Left renal pelvis (tissue), 4 donors: Measurements from ENCODE around the gene FOXM1. TPM values are rescaled to one million over a fixed set of nuclear protein-coding genes. Genes with fewer than 3 reads are reported as not detected.
"Not testable (repeated sequence)": the region's sequence is repeated elsewhere in the genome, so short reads cannot be mapped to it uniquely, and the experiment has no call there.

Source experiments
- DNase-seq, 4 donors: peaks; one replicate each; pipeline ENCODE4 v3.0.0-alpha.2; 2013; ENCODE audit warnings: low read depth in 4 of 4, low spot score in 3 of 4
- polyA plus RNA-seq, 4 donors: library from polyadenylated mRNA; unstranded; fragments of 120-200 nt; gene quantifications; one replicate each; pipeline ENCODE4 v1.2.1, GENCODE V29; 2013; ENCODE audit not compliant: insufficient read length in 4 of 4

The FOXM1 gene
- polyA plus RNA-seq, 4 donors, result 29.1 to 36.2 (median 31.2) TPM

DNA sequence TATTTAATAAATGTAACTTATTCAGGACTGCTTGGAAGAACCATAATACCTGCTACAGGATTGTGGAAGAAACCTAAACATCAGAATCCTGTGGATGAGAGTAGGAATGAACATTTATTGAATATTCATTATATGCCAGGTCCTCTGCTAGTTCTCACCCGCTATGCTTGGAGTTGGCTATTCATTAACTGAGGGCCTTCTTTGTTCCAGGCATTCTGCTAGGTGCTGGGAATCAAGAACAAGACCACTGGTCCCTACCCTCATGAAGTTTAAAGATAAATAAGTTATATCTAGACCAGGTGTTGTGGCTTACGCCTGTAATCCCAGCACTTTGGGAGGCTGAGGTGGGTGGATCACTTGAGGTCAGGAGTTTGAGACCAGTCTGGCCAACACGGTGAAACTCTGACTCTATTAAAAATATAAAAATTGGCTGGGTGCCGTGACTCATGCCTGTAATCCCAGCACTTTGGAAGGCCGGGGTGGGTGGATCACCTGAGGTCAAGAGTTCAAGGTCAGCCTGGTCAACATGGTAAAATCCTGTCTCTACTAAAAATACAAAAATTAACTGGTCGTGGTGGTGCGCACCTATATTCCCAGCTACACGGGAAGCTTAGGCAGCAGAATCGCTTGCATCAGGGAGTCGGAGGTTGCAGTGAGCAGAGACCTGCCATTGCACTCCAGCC is 9.9 kb upstream of the FOXM1 start:
- no peak for DNase-seq

DNA sequence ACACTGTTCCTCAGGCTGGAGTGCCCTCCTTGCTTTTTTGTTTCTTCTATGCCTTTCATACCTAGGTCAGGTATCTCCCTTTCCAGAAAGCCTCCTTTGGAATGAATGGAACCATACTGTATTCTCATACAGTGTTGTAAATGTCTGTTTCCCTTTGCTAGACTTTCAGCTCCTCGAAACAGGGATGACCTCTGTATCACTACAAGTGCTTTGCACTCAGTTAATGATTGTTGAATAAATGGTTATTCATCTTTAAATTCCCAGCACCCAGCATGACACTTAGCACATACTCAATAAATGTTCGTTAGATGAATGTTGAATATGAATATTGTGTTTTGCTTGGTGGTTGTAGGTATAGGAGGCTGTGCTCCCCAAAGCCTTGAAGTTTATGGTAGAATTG is 7.8 kb upstream of the FOXM1 start:
- no peak for DNase-seq

GRCh38 chr12:2879853-2880252 is 2.9 kb upstream of the FOXM1 start:
- DNase-seq, result no peak

DNA sequence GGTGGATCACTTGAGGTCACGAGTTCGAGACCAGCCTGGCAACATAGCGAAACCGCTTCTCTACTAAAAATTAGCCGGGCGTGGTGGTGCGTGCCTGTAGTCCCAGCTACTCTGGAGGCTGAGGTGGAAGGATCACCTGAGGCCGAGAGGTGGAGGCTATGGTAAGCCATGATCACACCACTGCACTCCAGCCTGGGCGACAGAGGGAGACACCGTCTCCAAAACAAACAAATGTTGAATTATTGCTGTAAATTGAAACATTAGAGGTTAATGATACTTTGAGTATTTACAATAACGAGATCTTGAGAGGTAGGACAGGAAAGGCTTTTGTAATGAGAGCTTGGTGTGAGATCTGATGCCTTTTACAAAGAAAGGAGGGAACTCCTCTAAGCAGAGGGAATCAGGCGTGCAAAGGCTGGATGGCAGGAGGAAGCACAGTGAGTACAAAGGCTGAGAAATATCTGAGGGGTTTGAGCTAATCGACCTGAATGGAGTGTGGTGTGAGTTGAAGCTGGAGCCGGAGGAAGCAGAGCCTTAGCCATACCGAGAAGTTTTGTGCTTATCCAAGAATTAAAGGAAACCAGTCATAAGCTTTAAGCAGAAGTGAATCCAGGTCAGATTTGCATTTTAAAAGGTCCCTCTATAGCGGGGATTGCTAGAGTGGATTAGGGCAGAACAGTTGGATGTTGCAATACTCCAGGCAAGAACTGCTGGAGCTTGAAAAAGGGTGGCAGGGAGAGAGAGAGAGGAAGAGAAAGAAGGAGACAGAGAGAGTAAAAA is 1.2 kb upstream of the FOXM1 start:
- DNase-seq, result no peak

DNA sequence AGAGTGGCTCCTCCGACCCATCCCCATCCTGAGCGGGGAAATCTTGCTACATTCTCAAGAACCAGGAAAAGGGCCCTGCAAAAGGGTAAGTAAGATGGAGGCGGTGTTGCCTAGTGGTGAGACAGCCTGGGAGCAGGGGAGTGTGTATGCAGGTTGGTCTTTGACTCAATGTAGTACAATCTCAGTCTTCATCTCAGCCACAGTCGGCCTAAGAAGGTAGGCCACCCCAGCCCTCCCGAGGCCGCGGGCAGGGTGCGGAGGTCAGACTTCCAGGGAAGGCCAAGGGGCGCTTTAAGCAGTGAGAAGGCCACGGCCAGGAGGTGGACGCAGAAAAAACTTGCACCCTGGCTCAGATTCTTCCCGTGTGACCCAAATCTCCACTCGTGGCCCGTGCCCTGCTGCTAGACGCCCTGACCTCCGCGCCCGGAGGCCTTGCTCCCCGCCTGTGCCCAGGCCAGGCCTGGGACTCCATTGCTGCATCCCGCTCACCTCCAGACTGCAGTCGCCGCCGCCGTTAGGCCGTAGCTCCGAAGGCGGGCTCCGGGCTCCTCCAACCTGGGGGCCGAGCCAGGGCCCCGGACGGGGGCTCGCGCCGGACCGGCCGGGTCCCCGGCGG is 435 bp downstream of the FOXM1 start:
- DNase-seq, result no peak

DNA sequence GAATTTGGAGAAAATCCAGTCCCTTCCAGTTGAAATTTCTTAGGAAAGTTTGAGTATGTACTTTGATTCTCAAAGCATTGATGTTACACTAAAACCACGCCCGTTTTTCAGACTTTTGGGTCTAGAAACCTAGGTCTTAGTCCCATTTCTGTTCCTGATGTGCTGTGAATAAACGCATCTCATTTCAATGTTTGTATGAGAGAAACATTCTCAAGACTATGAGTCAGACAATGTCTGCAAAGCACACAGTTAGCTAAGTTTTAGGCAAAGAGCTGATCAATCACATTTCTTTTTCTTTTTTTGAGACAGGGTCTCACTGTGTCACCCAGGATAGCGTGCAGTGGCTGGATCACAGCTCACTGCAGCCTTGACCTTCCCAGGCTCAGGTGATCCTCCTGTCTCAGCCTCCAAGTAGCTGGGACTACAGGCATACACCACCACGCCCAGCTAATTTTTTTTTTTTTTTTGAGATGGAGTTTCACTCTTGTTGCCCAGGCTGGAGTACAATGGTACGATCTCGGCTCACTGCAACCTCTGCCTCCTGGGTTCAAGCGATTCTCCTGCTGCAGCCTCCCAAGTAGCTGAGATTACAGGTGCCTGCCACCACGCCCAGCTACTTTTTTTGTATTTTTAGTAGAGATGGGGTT is 7.9 kb downstream of the FOXM1 start:
- DNase-seq, result not testable (repeated sequence)

GRCh38 chr12:2864198-2864597 is 12.8 kb downstream of the FOXM1 start:
- no peak for DNase-seq

GRCh38 chr12:2863402-2863801 is 13.6 kb downstream of the FOXM1 start:
- not testable (repeated sequence) for DNase-seq

GRCh38 chr12:2862876-2863275 is 14.1 kb downstream of the FOXM1 start:
- no peak for DNase-seq

GRCh38 chr12:2860170-2860569 is 16.8 kb downstream of the FOXM1 start:
- no peak for DNase-seq

DNA sequence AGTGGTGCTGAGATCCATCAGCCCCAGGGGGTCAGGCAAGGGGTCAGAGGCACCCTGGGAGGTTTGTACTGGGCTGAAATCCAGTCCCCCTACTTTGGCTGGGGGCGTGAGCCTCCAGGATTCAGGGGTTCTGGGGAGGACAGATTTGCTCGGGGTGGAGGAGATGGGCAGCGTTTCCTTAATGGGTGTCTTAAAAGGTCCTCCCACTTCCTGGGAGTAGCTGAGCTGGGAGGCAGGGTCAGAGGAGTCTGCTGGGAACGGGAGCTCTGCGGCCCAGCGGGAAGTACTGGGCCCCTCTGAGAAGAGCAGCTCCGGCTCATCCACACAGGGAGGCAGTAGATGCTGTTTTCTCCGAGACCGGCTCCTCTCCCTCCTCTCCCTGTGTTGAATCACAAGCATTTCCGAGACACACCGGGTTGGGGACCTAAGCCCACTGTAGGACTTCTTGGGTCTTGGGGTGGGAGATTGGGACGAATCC is 18.0 kb downstream of the FOXM1 start:
- no peak for DNase-seq

DNA sequence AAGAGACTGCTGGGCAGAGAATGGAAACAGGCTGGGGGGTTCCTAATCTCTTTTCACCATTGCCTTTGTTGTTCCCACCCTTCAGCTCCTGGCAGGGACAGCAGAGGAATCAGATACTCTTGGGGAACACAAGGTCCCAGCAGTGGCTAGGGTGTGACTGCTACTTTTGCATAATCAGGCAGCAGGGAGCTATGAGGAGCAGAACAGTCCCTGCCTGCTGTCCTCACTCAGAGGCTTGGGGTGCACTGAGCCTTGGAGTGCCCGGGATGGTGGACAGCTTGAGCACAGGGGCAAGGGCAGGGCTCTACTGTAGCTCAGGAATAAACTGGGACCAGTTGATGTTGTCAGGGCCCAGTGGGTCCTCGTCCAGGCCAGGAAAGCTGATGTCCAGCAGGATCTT is 18.6 kb downstream of the FOXM1 start:
- DNase-seq, result no peak

DNA sequence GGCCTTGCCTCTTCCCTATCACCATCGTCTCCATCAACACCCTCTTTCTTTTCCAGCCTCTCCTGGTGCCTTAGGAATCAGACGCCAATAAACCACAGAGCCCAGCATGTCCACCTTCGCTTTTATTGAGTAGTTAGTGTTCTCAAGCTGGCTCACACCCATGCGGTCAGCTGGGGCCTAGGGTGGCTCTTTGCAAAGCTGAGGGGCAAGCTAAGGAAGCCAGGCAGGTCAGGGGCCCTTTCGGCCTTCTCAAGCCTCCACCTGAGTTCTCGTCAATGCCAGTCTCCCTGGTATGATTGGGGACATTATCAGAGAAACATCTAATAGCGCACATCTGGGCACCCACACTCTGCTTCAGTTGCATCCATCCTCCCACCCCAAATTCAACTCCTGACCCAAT is 19.4 kb downstream of the FOXM1 start:
- no peak for DNase-seq

DNA sequence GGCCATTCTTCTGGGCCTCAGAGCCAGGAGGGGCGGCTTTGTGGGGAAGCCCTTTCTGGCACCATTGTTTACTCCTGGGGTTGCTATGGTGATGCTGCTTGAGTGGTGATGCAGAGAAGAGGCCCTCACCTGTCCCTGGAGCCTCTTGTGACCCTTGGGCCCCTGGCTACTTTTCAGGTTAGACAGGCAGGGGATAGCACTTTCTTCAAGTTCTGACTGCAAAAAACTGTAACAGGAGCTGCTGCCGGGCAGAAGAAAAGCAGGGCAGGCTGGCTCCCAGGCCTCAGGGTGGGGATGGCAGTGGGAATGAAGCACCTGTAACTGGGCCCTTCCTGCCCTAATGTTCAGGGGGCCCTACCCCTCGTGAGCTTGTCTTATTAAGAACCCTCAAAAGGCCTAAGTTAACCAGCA is 19.9 kb downstream of the FOXM1 start, which contains the start of gene TEX52:
TSS of gene TEX52 (minus strand) at position 19 of the 411 bp plus-strand sequence. CDS start at position 6, 13 bp downstream.
- DNase-seq, result no peak

- no peak for DNase-seq
Observed at GRCh38 chr12:2856051-2856450, 20.9 kb downstream of the FOXM1 start.

DNA sequence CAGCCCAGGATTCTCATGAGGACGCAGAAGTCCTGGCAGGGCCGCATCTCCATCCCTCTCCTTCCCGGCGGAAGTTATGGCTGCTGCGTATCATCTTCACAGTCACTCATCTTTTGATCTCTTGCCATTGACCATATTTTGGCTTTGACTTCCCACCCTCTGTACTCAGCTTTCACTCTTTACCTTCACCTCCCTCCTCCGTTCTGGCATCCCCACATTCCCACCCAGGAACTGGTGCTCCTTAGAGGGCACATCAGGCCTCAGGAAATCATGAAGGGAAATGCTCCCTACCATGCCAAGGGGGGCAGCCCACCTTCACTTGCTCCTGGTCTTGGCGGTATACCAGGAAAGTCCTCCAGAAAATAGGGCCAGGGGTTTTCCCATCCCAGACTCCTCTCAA is 21.4 kb downstream of the FOXM1 start:
- no peak for DNase-seq

- DNase-seq, result no peak
Observed at GRCh38 chr12:2854669-2855453, 22.1 kb downstream of the FOXM1 start.

- DNase-seq, result no peak
Observed at GRCh38 chr12:2853626-2854025, 23.3 kb downstream of the FOXM1 start.

- no peak for DNase-seq
Observed at GRCh38 chr12:2851931-2852330, 25.0 kb downstream of the FOXM1 start.

- DNase-seq, result no peak
Observed at GRCh38 chr12:2845280-2845679, 31.7 kb downstream of the FOXM1 start.
